Astrocyte of the spinal cord (primary cell): ENCODE results near the gene NCKAP5L.
"Not testable (repeated sequence)": the region's sequence is repeated elsewhere in the genome, so short reads cannot be mapped to it uniquely, and the experiment has no call there.

ENCODE experiments used
- DNase-seq: peaks from one replicate; pipeline ENCODE4 v3.0.0; 2011; ENCODE audit warnings: low read depth, low spot score
- H3K4me3 ChIP-seq: 2 replicates; pipeline ENCODE4 v1.5.1; 2011; ENCODE audit warnings: low read depth, mild to moderate bottlenecking, low read length, moderate library complexity
- in situ Hi-C: cut with HindIII; loops from 2 replicates; pipeline ENCODE4 v1.10.0; 2017; ENCODE audit warnings: low sequenced_read_pairs
- TF ChIP-seq, protein P1 (sequence below): IDR thresholded peaks from 2 replicates; pipeline ENCODE4 v1.5.1; 2012; ENCODE audit warnings: low read depth, mild to moderate bottlenecking, low read length, inconsistent platforms

The NCKAP5L gene

DNA sequence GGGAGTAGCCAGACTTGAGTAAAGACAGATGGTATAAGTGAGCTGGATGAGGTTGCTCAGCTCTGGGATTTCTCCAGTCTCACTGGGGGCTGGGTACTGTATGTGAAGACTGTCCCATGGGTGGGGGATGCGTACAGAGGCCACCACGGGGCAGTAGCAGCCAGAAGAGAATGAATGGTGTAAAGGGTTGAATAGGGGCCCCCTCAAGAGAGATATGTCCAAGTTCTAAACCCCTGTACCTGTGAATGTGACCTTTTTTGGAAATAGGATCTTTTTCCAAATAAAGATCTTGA lies 36.5 kb upstream of the NCKAP5L start:
- in situ Hi-C loops = no loop called here
- DNase-seq = no peak
- no peak overlapping the region for H3K4me3 ChIP-seq
- TF ChIP-seq, protein P1, sequence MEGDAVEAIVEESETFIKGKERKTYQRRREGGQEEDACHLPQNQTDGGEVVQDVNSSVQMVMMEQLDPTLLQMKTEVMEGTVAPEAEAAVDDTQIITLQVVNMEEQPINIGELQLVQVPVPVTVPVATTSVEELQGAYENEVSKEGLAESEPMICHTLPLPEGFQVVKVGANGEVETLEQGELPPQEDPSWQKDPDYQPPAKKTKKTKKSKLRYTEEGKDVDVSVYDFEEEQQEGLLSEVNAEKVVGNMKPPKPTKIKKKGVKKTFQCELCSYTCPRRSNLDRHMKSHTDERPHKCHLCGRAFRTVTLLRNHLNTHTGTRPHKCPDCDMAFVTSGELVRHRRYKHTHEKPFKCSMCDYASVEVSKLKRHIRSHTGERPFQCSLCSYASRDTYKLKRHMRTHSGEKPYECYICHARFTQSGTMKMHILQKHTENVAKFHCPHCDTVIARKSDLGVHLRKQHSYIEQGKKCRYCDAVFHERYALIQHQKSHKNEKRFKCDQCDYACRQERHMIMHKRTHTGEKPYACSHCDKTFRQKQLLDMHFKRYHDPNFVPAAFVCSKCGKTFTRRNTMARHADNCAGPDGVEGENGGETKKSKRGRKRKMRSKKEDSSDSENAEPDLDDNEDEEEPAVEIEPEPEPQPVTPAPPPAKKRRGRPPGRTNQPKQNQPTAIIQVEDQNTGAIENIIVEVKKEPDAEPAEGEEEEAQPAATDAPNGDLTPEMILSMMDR = no peak

DNA sequence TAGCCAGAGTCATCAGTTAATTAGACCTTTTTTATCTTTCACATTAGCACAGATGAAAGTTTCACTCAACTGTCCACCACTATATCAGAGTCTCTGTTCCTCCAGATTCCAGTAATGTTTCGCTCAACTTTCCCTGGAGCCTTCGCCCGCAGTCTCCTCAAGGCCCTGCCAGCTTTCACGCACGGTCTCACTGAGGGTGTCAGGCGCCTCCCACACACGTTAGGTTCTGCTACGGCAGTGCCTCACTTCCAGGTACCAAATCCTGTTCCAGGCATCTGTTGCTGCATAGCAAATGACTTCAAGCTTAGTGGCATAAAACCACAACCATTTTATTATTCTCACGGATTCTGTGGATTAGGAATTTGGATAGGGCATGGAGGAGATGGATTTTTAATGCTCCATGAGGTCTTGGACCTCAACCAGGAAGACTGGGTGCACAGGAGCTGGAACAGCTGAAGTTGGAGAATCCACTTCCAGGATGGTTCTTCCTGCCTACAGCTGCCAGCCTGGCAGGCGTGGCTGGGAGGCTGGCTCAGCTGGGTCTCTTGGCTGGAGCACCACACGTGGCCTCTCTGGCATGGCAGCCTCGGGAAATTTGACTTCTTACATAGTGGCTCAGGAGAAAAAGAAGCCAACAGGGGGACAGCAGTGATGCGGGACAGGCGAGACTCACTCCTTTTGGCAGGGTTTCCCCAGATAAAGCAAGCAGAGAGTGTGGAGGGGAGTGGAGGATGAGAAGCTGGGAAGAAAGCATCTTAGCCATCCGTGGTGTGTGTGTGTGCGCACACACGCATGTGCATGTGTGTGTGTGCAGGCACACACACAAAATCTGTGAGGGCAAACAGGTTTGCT lies 36.0 kb upstream of the NCKAP5L start:
- DNase-seq = no peak
- H3K4me3 ChIP-seq = no peak overlapping the region
- TF ChIP-seq, protein P1 = no peak
- in situ Hi-C loops = no loop called here

DNA sequence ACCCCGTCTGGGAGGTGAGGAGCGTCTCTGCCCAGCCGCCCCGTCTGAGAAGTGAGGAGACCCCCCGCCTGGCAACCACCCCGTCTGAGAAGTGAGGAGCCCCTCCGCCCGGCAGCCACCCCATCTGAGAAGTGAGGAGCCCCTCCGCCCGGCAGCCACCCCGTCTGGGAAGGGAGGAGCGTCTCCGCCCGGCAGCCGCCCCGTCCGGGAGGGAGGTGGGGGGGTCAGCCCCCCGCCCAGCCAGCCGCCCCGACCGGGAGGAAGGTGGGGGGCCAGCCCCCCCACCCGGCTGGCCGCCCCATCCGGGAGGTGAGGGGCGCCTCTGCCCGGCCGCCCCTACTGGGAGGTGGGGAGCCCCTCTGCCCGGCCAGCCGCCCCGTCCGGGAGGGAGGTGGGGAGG lies 32.7 kb upstream of the NCKAP5L start:
- in situ Hi-C loops, DNase-seq, H3K4me3 ChIP-seq: not testable (repeated sequence)

DNA sequence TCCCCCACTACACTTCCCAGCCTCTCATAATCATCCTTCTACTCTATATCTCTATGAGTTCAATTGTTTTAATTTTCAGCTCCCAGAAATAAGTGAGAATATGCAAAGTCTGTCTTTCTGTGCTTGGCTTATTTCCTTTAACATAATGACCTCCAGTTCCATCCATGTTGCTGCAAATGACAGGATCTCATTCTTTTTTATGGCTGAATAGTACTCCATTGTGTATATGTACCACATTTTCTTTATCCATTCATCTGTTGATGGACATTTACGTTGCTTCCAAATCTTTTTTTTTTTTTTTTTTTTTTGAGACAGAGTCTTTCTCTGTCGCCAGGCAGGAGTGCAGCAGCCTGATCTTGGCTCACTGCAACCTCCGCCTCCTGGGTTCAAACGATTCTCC lies 27.7 kb upstream of the NCKAP5L start:
- DNase-seq, in situ Hi-C loops, H3K4me3 ChIP-seq: not testable (repeated sequence)

DNA sequence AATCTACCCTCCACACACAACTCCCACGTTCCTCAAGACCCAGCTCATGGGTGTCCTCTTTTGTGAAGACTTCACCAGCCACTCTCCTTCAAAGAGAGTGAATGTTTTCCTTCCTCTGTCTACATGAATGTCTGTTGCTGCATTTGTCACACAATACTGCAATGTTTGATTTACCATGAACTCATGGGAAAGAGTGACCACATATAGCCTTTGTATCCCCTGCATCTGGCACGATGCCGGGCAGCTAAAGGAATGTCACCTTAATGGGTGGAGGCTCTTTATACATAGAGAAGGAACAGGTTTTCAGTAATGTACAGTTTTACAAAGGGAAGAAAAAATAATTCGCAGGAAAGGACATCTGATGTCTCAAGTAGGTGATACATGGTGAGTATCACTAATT lies 26.8 kb upstream of the NCKAP5L start:
- no peak for DNase-seq
- in situ Hi-C loops = no loop called here
- TF ChIP-seq, protein P1 = no peak
- H3K4me3 ChIP-seq = no peak overlapping the region

DNA sequence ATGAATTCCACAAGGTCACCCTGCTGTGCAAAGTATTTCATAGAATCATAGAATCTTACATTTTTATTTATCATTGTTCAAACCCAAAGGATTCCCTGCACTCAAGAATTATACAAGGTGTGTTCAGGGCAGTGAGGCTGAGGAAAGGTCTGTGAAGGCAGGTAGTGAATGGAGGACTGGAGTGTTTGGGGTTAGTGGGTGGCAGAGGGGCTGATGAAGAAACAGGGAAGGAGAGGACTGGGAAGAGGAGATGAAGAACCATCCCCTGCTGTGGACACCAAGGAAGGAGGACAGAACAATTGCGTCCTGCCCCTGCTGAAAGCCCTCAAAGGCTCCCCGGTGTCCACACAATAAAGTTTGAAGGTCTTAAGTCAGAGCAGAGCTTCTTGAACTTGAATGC lies 25.5 kb upstream of the NCKAP5L start:
- no peak overlapping the region for H3K4me3 ChIP-seq
- DNase-seq = no peak
- TF ChIP-seq, protein P1 = no peak
- in situ Hi-C loops = no loop called here

DNA sequence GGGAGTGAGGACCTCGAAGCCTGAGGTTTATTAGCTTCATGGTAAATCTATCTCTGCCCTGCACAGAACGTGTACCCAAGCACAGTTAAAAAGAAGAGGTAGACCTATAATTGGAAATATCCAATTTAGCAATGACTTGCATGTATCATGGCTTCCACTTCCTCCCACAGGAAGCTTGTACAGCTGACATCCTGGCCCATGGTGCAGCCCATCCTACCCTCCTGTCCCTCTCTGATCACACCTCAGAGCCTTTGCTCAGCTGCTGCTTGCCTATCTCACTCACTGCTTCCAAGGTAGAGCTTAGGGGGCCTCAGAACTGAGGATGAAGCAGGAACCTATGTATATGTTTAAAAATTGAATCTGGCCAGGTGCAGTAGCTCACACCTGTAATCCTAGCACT lies 18.9 kb upstream of the NCKAP5L start:
- DNase-seq = no peak
- TF ChIP-seq, protein P1 = no peak
- in situ Hi-C loops = no loop called here
- no peak overlapping the region for H3K4me3 ChIP-seq

DNA sequence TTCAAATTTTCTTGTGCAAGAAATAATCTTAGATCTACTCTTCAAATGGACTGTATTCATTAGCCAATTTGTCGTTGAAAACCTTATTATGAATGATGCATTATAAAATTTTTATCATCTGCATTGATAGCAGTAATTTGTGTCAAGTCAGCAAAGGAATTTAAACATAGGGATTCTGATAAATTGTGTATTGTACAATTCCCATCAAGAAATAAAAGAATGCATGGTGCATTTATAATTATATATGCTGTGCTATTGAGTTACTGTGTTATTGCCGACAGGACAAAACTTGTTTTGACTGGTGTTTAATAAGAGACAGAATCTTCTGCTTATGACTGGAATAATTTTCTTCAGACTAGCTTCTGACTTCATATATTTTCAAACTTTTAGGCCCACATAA lies 17.8 kb upstream of the NCKAP5L start:
- in situ Hi-C loops = no loop called here
- H3K4me3 ChIP-seq = no peak overlapping the region
- TF ChIP-seq, protein P1 = no peak

More for the DNA sequence above, 17.8 kb upstream of the NCKAP5L start:
- no peak for DNase-seq
